HG02938 (cell line): ENCODE data around the gene ACVR1C.
A peak's percentile ranks its signal among the peaks of the same experiment; 100 is the strongest.

Experiments
- ATAC-seq: cut with Tn5 transposase; IDR thresholded peaks from one replicate; pipeline ENCODE4 v1.9.1; 2021; ENCODE audit warnings: mild to moderate bottlenecking, moderate library complexity; ENCODE audit not compliant: unreplicated experiment

Gene ACVR1C

GRCh38 chr2:157500334-157500733, 128.3 kb downstream of the ACVR1C start:
- no peak for ATAC-seq

- no peak for ATAC-seq
These were observed 130.2 kb downstream of the ACVR1C start for GRCh38 chr2:157498483-157498882.

- peak; percentile 99 for ATAC-seq
These were observed 130.9 kb downstream of the ACVR1C start for GRCh38 chr2:157497638-157498314.

- peak; percentile 97 for ATAC-seq
These were observed 136.4 kb downstream of the ACVR1C start for GRCh38 chr2:157492189-157492773.

- no peak for ATAC-seq
These were observed 138.7 kb downstream of the ACVR1C start for GRCh38 chr2:157489983-157490382.

- ATAC-seq, result no peak
These were observed 139.8 kb downstream of the ACVR1C start for GRCh38 chr2:157488877-157489276.

- ATAC-seq, result no peak
These were observed 140.9 kb downstream of the ACVR1C start for GRCh38 chr2:157487747-157488146.

- ATAC-seq, result no peak
These were observed 141.4 kb downstream of the ACVR1C start for GRCh38 chr2:157487271-157487610.

- ATAC-seq, result no peak
These were observed 141.9 kb downstream of the ACVR1C start for GRCh38 chr2:157486596-157487270.

GRCh38 chr2:157480182-157480961, 148.3 kb downstream of the ACVR1C start:
- peak; percentile 89 for ATAC-seq

GRCh38 chr2:157479081-157480027, 149.3 kb downstream of the ACVR1C start:
- no peak for ATAC-seq

GRCh38 chr2:157477919-157478318, 150.7 kb downstream of the ACVR1C start:
- ATAC-seq, result no peak

- ATAC-seq, result no peak
These were observed 151.5 kb downstream of the ACVR1C start for GRCh38 chr2:157476953-157477709.
